Left kidney (tissue), 2 donors: Measurements from ENCODE around the gene ENOX1. TPM values are rescaled to one million over a fixed set of nuclear protein-coding genes. Genes with fewer than 3 reads are reported as not detected.

Experiments
- DNase-seq: peaks from one replicate; pipeline ENCODE4 v3.0.0-alpha.2; 2013
- polyA plus RNA-seq: library from polyadenylated mRNA; unstranded; fragments of 120-200 nt; gene quantifications from one replicate; pipeline ENCODE4 v1.2.1, GENCODE V29; 2013; ENCODE audit not compliant: insufficient read length

ENOX1 gene
- polyA plus RNA-seq, 1 donor: 8.8 TPM

- no peak for DNase-seq
Measured at GRCh38 chr13:43245374-43245964, 541.3 kb downstream of the ENOX1 start.

DNA sequence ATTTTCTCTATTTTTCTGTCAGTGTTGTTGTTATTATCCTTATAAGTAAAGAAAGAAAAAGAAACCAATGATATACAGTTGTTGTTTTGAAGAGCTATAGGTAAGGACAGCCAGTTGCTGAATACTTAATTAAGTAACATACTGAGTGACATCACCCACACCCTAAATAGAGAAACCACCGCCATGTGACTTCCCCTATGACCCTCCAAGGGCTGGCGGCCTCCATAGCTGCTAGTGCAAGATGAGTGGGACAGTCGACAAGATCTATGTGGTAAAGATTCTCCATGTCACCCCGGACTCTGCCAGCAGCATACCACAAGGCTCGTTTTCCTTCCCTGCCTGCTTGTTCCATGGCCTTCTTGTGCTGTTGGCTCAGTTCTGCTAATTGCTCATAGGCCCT, 542.3 kb downstream of the ENOX1 start:
- DNase-seq: no peak

DNA sequence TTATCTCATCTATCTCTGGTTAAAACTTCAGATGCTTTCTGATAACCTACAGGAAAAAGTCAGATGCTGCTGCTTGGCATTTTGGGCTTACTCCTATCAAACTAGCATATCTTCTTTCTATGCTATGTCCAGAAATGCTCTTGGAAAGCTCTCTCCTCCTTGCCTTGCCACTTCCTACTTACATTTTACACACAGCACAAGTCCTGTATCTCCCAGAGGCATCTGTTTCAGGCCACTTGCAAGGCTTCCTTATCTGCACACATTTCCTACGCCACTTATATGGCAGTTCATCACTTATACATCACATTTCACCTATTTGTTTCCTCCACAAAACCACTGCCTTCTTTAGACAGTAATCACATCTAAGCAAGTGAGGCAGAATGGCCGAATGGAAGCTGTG, 543.1 kb downstream of the ENOX1 start:
- DNase-seq: no peak

DNA sequence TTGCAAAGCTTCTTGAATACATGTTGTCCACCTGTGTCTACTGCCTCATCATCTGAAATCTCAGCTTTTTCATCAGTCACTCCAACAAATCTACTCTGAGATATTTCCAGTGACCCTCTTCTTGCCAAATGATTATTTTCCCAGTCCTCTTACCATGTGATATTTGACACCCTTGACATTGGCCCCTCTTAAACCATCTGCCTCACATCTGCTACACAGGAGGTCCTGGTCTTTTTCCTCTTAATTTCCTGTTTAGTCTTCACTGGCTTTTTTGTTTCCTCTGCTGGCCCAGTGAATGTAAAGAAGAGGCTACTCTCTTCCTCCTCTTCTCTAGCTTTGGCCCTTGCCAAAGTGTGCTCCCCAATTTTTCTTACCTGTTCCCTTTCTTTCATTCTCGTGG, 544.7 kb downstream of the ENOX1 start:
- no peak for DNase-seq

- DNase-seq: no peak
Measured at GRCh38 chr13:43240278-43240677, 546.5 kb downstream of the ENOX1 start.

DNA sequence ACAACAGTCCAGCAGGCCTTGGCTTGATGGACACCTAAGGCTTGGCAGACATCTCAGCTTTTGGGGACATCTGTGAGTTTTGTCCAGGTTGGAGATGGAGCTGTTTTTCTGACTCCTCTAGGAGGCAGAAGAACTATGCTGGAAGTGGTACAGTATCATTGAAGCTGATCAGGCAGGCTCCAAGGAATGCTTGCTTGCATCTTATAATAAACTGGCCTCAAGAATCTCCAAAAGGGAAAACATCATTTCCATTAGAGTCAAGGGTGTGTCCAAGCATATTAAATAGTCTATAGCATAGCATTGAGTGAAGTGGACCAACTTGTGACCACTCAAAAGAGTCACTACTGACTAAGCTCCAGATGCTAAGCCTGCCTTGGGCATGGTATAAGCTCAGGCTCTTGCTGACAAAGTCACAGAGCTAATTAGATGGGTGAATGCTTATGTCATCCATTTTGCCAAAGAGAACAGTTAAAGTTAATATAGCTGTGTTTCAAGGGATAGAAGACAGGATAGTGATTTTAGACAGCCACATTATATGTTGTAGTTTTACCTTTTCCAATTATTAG, 547.4 kb downstream of the ENOX1 start:
- DNase-seq: no peak

- no peak for DNase-seq
Measured at GRCh38 chr13:43238341-43239083, 548.3 kb downstream of the ENOX1 start.

- DNase-seq: no peak
Measured at GRCh38 chr13:43237616-43238015, 549.2 kb downstream of the ENOX1 start.

DNA sequence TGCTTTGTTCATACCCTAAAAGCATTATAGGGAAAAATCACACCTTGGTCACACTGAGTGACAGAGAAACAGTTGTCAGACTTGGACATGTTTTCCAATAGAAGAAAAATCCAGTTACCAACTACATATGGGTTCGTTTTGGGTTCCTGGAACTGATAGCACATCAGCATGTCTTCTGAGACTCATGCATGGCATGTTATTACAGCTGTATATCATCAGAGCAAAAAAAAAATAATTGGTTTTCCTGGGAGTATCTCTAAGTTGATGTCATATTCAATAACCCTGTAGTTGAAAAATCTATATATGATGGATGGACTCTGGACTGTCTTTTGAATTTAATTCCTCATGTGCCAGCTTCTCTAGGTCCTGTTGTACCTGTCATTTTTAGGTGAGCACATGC, 551.7 kb downstream of the ENOX1 start:
- no peak for DNase-seq

DNA sequence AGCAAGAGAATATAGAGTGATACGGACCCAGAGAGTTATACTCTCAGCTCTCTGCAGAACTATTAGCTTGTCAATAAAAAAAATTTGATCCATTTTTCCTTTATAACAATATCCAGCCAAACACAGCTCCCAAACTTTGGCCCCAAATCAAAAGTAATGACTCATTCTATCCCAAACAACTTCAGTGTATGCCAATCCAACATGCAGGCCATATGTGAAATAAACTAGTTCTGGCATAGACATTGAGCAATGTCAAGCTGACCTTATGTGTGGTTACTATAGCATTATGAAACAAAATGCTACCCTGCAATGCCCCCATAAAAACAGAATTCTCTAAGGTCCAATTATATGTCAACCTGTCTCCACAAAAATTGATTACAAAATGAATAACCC, 553.9 kb downstream of the ENOX1 start:
- no peak for DNase-seq

GRCh38 chr13:43232144-43232872, 554.5 kb downstream of the ENOX1 start:
- DNase-seq: no peak

DNA sequence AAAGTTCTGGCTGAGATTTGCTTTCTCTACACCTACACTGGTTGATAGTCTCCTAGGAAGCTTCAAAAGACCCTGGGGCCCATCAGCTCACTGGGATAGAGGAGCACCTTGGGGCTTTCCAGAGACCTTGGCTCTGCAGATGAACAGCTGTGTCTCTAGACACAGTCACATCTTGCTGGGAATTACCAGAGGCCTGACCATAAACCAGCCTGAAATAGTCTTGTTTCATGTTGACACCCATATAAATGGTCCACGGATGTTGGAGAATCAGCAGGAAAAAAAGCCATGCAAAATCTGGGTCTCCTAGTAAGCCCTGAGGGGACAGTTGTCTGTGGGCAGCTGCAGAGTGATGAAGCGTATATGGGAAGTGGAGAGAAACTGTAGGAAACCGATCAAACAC, 555.8 kb downstream of the ENOX1 start:
- no peak for DNase-seq

GRCh38 chr13:43229506-43229905, 557.3 kb downstream of the ENOX1 start:
- DNase-seq: no peak

DNA sequence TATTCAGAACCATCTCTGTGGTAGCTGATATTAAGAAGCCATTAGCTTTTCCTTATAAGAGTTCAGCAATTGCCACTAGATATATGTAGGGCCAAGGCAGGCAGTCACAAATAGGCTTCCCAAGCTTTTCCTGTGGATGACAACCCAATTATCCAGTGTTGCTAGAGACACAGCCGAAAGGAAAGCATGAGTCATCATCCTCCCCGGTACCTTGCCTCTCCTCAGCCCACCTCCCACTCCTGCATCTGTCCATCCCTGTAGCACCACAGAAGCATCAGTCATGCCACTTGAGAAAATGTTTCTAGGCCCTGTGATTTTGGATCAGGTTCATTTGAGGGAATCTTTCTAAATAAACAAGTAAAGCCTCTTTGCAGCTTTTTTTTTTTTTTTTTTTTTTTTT, 559.1 kb downstream of the ENOX1 start:
- no peak for DNase-seq

DNA sequence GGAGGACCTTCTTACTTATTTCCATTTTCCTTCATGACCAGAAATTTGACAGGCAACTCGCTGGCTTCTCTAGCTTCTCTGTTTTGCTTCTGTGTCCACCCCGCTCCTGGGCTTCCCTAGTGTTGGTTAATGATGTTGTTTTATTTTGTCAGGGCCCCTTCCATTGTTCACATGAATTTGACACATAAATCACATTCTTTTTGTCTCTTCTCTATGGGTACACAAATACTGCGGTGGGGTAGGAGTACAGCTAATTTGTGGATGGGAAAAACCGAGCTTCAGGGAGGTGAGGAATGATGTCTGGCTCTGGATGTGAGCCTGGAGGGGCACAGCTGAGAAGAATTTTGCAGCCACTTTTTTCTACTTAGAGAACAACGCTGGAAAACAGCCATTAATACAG, 563.6 kb downstream of the ENOX1 start:
- DNase-seq: no peak

DNA sequence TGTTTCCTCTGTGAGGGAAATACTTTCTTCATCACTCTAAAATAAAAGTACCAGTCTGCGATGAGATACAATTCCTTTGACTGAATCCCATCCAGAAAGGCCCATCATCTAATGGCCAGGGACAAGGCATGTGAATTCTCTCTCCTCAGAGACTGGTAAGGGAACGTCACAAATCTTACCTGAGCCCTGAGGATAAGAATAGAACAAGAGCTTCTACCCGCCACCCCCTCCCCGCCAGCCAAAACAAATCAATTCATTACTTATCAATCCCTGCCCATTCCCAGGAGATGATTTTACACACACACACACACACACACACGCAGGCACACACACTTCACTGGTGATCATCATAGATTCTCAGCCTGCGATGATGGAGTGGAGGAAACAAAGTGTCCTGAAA, 564.7 kb downstream of the ENOX1 start:
- no peak for DNase-seq

- DNase-seq: no peak
Measured at GRCh38 chr13:43221611-43222010, 565.2 kb downstream of the ENOX1 start.

- DNase-seq: no peak
Measured at GRCh38 chr13:43220873-43221595, 565.7 kb downstream of the ENOX1 start.

- no peak for DNase-seq
Measured at GRCh38 chr13:43214124-43214523, 572.6 kb downstream of the ENOX1 start.

DNA sequence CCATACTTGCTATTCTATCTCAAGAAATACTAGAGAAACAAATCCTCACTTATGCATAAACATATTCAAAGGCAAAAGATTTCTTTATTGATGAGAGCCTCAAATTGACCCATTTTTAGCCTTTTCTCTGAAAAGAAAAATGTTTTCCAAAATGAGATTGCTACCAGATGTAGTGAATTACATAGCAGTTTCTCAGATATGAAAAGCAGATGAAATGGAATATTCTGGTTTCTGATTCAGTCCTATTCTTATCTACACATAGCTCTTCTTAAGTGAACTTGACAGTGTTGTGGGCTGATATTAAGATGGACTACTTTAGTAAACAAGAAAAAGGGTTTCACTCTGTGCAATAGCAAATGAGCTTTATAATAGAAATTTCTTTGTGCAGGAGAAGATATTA, 579.9 kb downstream of the ENOX1 start:
- DNase-seq: no peak

- DNase-seq: no peak
Measured at GRCh38 chr13:43205416-43205815, 581.4 kb downstream of the ENOX1 start.

DNA sequence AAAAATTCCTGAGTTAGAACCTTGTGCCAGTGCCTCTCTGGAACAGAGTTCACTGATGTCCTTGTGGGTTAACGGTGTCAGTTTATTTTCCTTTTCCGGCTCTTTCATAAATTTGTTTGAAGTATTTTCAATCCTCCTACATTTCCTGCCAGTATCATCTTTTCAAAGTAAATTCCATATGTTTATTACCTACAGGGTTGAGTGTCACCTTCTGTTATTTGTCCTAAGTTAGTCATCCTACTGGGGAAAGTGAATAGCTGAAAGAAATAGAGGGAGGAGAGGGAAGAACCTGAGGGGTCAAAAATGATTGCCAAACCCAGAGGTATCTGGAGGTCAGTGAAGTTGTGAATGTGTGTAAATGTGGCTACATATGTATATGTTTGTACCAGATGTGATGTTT, 582.2 kb downstream of the ENOX1 start:
- no peak for DNase-seq

DNA sequence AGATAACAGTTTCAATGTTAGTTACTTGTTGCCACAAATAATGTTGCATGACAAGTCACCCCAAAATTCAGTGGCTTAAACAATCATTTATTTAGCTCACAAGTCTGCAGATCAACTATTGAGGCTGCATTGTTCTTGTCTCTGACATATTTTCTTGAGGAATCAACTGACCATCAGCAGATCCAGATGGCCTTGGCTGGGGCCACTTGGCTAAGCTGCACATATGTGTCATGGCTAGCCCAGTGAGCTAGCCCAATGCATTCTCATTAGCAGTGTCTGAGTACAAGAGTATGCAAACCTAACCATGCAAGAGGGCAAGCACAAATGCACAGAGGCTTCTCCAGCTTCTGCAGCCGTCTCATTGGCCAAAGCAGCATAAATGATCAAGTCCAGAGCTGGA, 583.0 kb downstream of the ENOX1 start:
- no peak for DNase-seq
